HepG2 (cell line): Measurements from ENCODE around the gene MRS2. TPM values are rescaled to one million over a fixed set of nuclear protein-coding genes. Genes with fewer than 3 reads are reported as not detected.
A peak's percentile ranks its signal among the peaks of the same experiment; 100 is the strongest.
"Not testable (repeated sequence)": the region's sequence is repeated elsewhere in the genome, so short reads cannot be mapped to it uniquely, and the experiment has no call there.

ENCODE experiments used
- ARID2 ChIP-seq: sonication (generic); formaldehyde crosslinking; IDR thresholded peaks from 2 replicates; pipeline ENCODE4 v1.8.1; 2022; ENCODE audit warnings: mild to moderate bottlenecking, missing genetic modification reagents, borderline replicate concordance
- BCL6 ChIP-seq: IDR thresholded peaks from 2 replicates; pipeline ENCODE4 v1.6.1; 2016; ENCODE audit warnings: missing genetic modification reagents, missing compliant biosample characterization
- IKZF5 ChIP-seq: IDR thresholded peaks from 2 replicates; pipeline ENCODE4 v1.6.1; 2018; ENCODE audit warnings: missing genetic modification reagents, mild to moderate bottlenecking, missing compliant biosample characterization
- KAT7 ChIP-seq: IDR thresholded peaks from 2 replicates; pipeline ENCODE4 v1.6.1; 2018; ENCODE audit warnings: borderline replicate concordance, missing compliant biosample characterization
- KDM5A ChIP-seq: fragments of 200-600 bp; sonication (generic); IDR thresholded peaks from 2 replicates; pipeline ENCODE4 v1.7.0; 2018; ENCODE audit warnings: antibody characterized with exemption, mild to moderate bottlenecking, low read length, borderline replicate concordance
- KMT2A ChIP-seq: sonication (generic); formaldehyde crosslinking; IDR thresholded peaks from 2 replicates; pipeline ENCODE4 v1.4.0; 2020; ENCODE audit warnings: missing genetic modification reagents
- KMT2B ChIP-seq: IDR thresholded peaks from 2 replicates; pipeline ENCODE4 v1.6.1; 2016; ENCODE audit warnings: missing genetic modification reagents, missing compliant biosample characterization
- PATZ1 ChIP-seq: sonication (generic); formaldehyde crosslinking; IDR thresholded peaks from 2 replicates; pipeline ENCODE4 v1.4.0; 2020; ENCODE audit warnings: missing genetic modification reagents
- PAXIP1 ChIP-seq: sonication (generic); formaldehyde crosslinking; conservative IDR thresholded peaks from 2 replicates; pipeline ENCODE4 v1.4.0; 2020; ENCODE audit warnings: mild to moderate bottlenecking, missing genetic modification reagents, moderate library complexity
- PHF21A ChIP-seq: sonication (generic); formaldehyde crosslinking; IDR thresholded peaks from 2 replicates; pipeline ENCODE4 v1.5.0; 2020; ENCODE audit warnings: mild to moderate bottlenecking, missing genetic modification reagents
- POLR2G ChIP-seq: fragments of 200-400 bp; formaldehyde crosslinking; IDR thresholded peaks from 2 replicates; pipeline ENCODE4 v1.6.1; 2018; ENCODE audit warnings: mild to moderate bottlenecking, low read depth, low read length, moderate library complexity
- RARA ChIP-seq: IDR thresholded peaks from 2 replicates; pipeline ENCODE4 v1.6.1; 2016; ENCODE audit warnings: missing genetic modification reagents, missing compliant biosample characterization
- REPIN1 ChIP-seq: sonication (generic); formaldehyde crosslinking; IDR thresholded peaks from 2 replicates; pipeline ENCODE4 v1.8.0; 2022; ENCODE audit warnings: missing genetic modification reagents, low read depth, mild to moderate bottlenecking, borderline replicate concordance
- RXRB ChIP-seq: IDR thresholded peaks from 2 replicates; pipeline ENCODE4 v1.6.1; 2016; ENCODE audit warnings: borderline replicate concordance, missing genetic modification reagents, missing compliant biosample characterization
- SAP130 ChIP-seq: IDR thresholded peaks from 2 replicates; pipeline ENCODE4 v1.6.1; 2016; ENCODE audit warnings: low read depth
- SOX6 ChIP-seq, 2 experiments: fragments of 450-650 bp in 1 of 2; sonication (generic) in 1 of 2; formaldehyde crosslinking in 1 of 2; IDR thresholded peaks; 2 replicates each; pipeline versions ENCODE4 v1.4.0 to v1.6.1; 2017 to 2020; ENCODE audit warnings: antibody characterized with exemption in 1 of 2, mild to moderate bottlenecking in 1 of 2, missing genetic modification reagents in 1 of 2
- ZBTB10 ChIP-seq: sonication (generic); formaldehyde crosslinking; IDR thresholded peaks from 2 replicates; pipeline ENCODE4 v1.4.0; 2020; ENCODE audit warnings: missing genetic modification reagents, borderline replicate concordance
- ZNF230 ChIP-seq: sonication (generic); formaldehyde crosslinking; IDR thresholded peaks from 2 replicates; pipeline ENCODE4 v1.4.0; 2020; ENCODE audit warnings: mild to moderate bottlenecking, missing genetic modification reagents
- ZNF670 ChIP-seq: sonication (generic); formaldehyde crosslinking; IDR thresholded peaks from 2 replicates; pipeline ENCODE4 v1.8.0; 2022; ENCODE audit warnings: mild to moderate bottlenecking, missing genetic modification reagents, borderline replicate concordance
- polyA plus RNA-seq, 8 experiments: library from polyadenylated mRNA; depleted of rRNA in 3 of 8; stranded (reverse) in 7 of 8; unstranded in 1 of 8; fragments of >200 nt; fragmentation: Illumina TruSeq in 4 of 8; extraction: Trizol in 4 of 8; gene quantifications; 2 replicates each; pipeline versions ENCODE4 v1.2.1 to v1.2.3, GENCODE V29; 2011 to 2016; ENCODE audit warnings: low read depth in 4 of 8, missing spikeins in 1 of 8, mixed read lengths in 1 of 8; ENCODE audit not compliant: insufficient read depth in 1 of 8
- total RNA-seq, 5 experiments: library from RNA; depleted of rRNA; stranded (reverse); fragments of >200 nt; fragmentation: Illumina TruSeq; extraction: Trizol; gene quantifications; 2 replicates each; pipeline ENCODE4 v1.2.3, GENCODE V29; 2016; ENCODE audit warnings: low read depth in 1 of 5

MRS2 gene
- total and polyA plus RNA-seq, 2 of the 13 experiments (the other 11 are each of a cell fraction or from before 2014, with no cell fraction given), result 31.1 to 83.8 TPM

GRCh38 chr6:24382891-24383494 lies 19.7 kb upstream of the MRS2 start (continued):
- TF ChIP-seq IKZF5 (peak; percentile 44; the same call in 1 of the 2 replicates), RXRB (peak; percentile 28; the same call in 1 of the 2 replicates), POLR2G (peak; percentile 70), RARA (CRISPR knock-in tag) (peak; percentile 57), KMT2B (CRISPR knock-in tag) (peak; percentile 39; the same call in 1 of the 2 replicates), KAT7 (CRISPR knock-in tag) (0 out of 2 replicates have a peak, but pooled peaks have one; percentile 68), ZNF230 (CRISPR knock-in tag) (0 out of 2 replicates have a peak, but pooled peaks have one; percentile 28), REPIN1 (CRISPR knock-in tag) (peak; percentile 64; the same call in 1 of the 2 replicates), ZNF670 (CRISPR knock-in tag) (peak; percentile 68; the same call in 1 of the 2 replicates), PAXIP1 (peak; percentile 81), PATZ1 (peak; percentile 32; the same call in 1 of the 2 replicates), PHF21A (CRISPR knock-in tag) (0 out of 2 replicates have a peak, but pooled peaks have one; percentile 24), KDM5A (peak; percentile 41; the same call in 1 of the 2 replicates), BCL6 (CRISPR knock-in tag) (peak; percentile 44; the same call in 1 of the 2 replicates), SOX6 (CRISPR knock-in tag; IDR thresholded peaks at IDR 0.05) (peak; percentile 94), ARID2 (CRISPR knock-in tag) (0 out of 2 replicates have a peak, but pooled peaks have one; percentile 6), SAP130 (0 out of 2 replicates have a peak, but pooled peaks have one; percentile 48), ZBTB10 (CRISPR knock-in tag) (0 out of 2 replicates have a peak, but pooled peaks have one; percentile 31), KMT2A (peak; percentile 68)
- TF ChIP-seq SOX6 (IDR thresholded peaks at IDR 0.05), result not testable (repeated sequence)
